ENCODE measurements around the gene SAFB.

GRCh38 chr19:5585461-5586299, 37.2 kb upstream of the SAFB start:
- TF ChIP-seq EZH2 (IDR thresholded peaks at IDR 0.05) = no peak
- no peak for TF ChIP-seq CTCF (IDR thresholded peaks at IDR 0.05)
- TF ChIP-seq EZH2phosphoT487 (IDR thresholded peaks at IDR 0.05) = no peak

Measured in neural progenitor cell (in vitro differentiated cells).